Pancreas (tissue), 10 donors: ENCODE data around the gene OR1F1. TPM values are rescaled to one million over a fixed set of nuclear protein-coding genes. Genes with fewer than 3 reads are reported as not detected.
"Not testable (repeated sequence)": the region's sequence is repeated elsewhere in the genome, so short reads cannot be mapped to it uniquely, and the experiment has no call there.

Source experiments
- ATAC-seq, 4 donors: fragments of 200-7000 bp; cut with Tn5 transposase; one replicate each; pipeline versions ENCODE4 v1.8.0 to v1.9.1; 2020; ENCODE audit warnings: mild to moderate bottlenecking in 4 of 4, moderate library complexity in 4 of 4
- DNase-seq, 6 donors: peaks; one replicate each; pipeline ENCODE4 v3.0.0-alpha.2; 2020
- FAIRE-seq: peaks from 2 replicates; lab custom pipeline; 2012; peaks lifted over from hg19 to GRCh38; lab: Jason Lieb, UNC
- H3K27ac ChIP-seq, 4 donors: fragments of 200-600 bp; sonication (generic); 1 replicate in 3 of 4; 2 replicates in 1 of 4; pipeline versions ENCODE4 v1.5.0 to v1.8.0; 2020
- H3K27me3 ChIP-seq, 4 donors: fragments of 200-600 bp; one replicate each; pipeline ENCODE4 v1.8.0; 2021
- H3K36me3 ChIP-seq, 3 donors: fragments of 200-600 bp; sonication (generic) in 1 of 3; one replicate each; pipeline versions ENCODE4 v1.5.0 to v1.8.0; 2020 to 2021
- H3K4me1 ChIP-seq, 3 donors: fragments of 200-600 bp; one replicate each; pipeline ENCODE4 v1.8.0; 2021
- H3K4me3 ChIP-seq, 4 donors: fragments of 200-600 bp; sonication (generic) in 2 of 4; one replicate each; pipeline versions ENCODE4 v1.5.0 to v1.8.0; 2020 to 2021
- H3K9me3 ChIP-seq, 4 donors: fragments of 200-600 bp; one replicate each; pipeline ENCODE4 v1.8.0; 2021
- CTCF ChIP-seq, 4 donors: fragments of 200-600 bp; sonication (generic) in 3 of 4; IDR thresholded peaks; one replicate each; pipeline versions ENCODE4 v1.5.0 to v1.8.0; 2021; ENCODE audit warnings: antibody characterized with exemption in 4 of 4
- WGBS, 2 donors: extraction: QIAGEN DNeasy Blood & Tissue Kit; methylation state at CpG; one replicate each; pipeline ENCODE4 v1.1.7; 2013; 5-methylcytosine and 5-hydroxymethylcytosine counted together
- intact Hi-C, 3 donors: fragments of 100-400 bp; cut with DNase I; formaldehyde crosslinking; loops; one replicate each; pipeline versions ENCODE4 v1.11.1 to v1.14.2; 2022
- polyA plus RNA-seq, 2 donors: library from polyadenylated mRNA; stranded (reverse); fragments of 200-250 nt; gene quantifications; one replicate each; pipeline ENCODE4 v1.2.3, GENCODE V29; 2013
- total RNA-seq, 6 donors: library from RNA; stranded (reverse); fragmentation: NEBNext Ultra II Directional in 4 of 6; extraction: Animal tissue kit (Norgen Biotek cat#: 25700) in 4 of 6; gene quantifications; one replicate each; pipeline versions ENCODE4 v1.2.1 to v1.2.4, GENCODE V29; 2021 to 2023
- donor health status: healthy with polysubstance abuse.
- donor health status: DM: no; HTN: no; CAD: no; lungs with moderate emphysema.
- donor health status: DM: no; HTN: no; CAD: no.
- donor health status: control.
- donor health status: control.
- donor health status: Bipolar disorder and iron deficiency.
- donor health status: DM: yes; HTN: yes; CAD: no.
- donor health status: DM: no; HTN: no; CAD: no.
- donor health status: DM: no; HTN: no; CAD: no.
- donor health status: DM: yes; HTN: yes; CAD: no.

Gene OR1F1
- total RNA-seq (not detected), polyA plus RNA-seq (not detected)

GRCh38 chr16:3187798-3188674 is at the start of gene OR1F1:
Gene OR1F1 (plus strand): TSS chr16:3188204.
- no peak for TF ChIP-seq CTCF (IDR thresholded peaks at IDR 0.05)
- DNase-seq (no peak), ATAC-seq (peak in 1 of 4 donors; percentile 38), FAIRE-seq (no peak)
- no peaks in the 10 kb centered on the region for H3K36me3 ChIP-seq
- H3K4me1 ChIP-seq: peaks cover 0 to 10% (median 0%) of the 10 kb centered on the region in 3 donors
- peaks cover 0 to 79% (median 20%) of the 10 kb centered on the region in 4 donors for H3K27me3 ChIP-seq
- no peak within 1 kb of the TSS for H3K27ac ChIP-seq
- no peaks in the 10 kb centered on the region for H3K9me3 ChIP-seq
- intact Hi-C loops: no loop called here
- WGBS, 2 donors: 3 to 5% methylated on average over 43 to 51 of the region's 51 CpGs
- H3K4me3 ChIP-seq: peak within 1 kb of the TSS in 2 of 4 donors; percentile 4 to 25

- Histone ChIP-seq H3K27me3 (no peaks in the 10 kb centered on the region), H3K4me3 (no peak overlapping the region), H3K36me3 (peaks cover 0 to 10% (median 4%) of the 10 kb centered on the region in 3 donors), H3K27ac (no peak overlapping the region), H3K9me3 (no peaks in the 10 kb centered on the region), H3K4me1 (peaks cover 0 to 17% (median 6%) of the 10 kb centered on the region in 3 donors)
- 86 to 88% methylated on average over 21 of the region's 21 CpGs for WGBS, 2 donors
- no peak for TF ChIP-seq CTCF (IDR thresholded peaks at IDR 0.05)
- no peak for FAIRE-seq
- intact Hi-C loops: no loop called here
- ATAC-seq: no peak
- DNase-seq: peak in 1 of 6 donors; percentile 56
These were observed 49.7 kb upstream of the OR1F1 start for GRCh38 chr16:3138342-3138741.

GRCh38 chr16:3138823-3139426 is 49.1 kb upstream of the OR1F1 start:
- H3K36me3 ChIP-seq: peaks cover 0 to 10% (median 4%) of the 10 kb centered on the region in 3 donors
- intact Hi-C loops: no loop called here

GRCh38 chr16:3139561-3139960 is 48.4 kb upstream of the OR1F1 start:
- FAIRE-seq, H3K4me3 ChIP-seq, DNase-seq, H3K36me3 ChIP-seq, H3K4me1 ChIP-seq, H3K27me3 ChIP-seq, intact Hi-C loops, ATAC-seq, H3K9me3 ChIP-seq, H3K27ac ChIP-seq: not testable (repeated sequence)
- 87% methylated on average over 9 of the region's 9 CpGs for WGBS, 2 donors

More at GRCh38 chr16:3138823-3139426, 49.1 kb upstream of the OR1F1 start:
- peak in 1 of 6 donors; percentile 33 for DNase-seq
- 85 to 90% methylated on average over 14 of the region's 14 CpGs for WGBS, 2 donors
- H3K9me3 ChIP-seq: no peaks in the 10 kb centered on the region
- peaks cover 0 to 11% (median 6%) of the 10 kb centered on the region in 3 donors for H3K4me1 ChIP-seq
- H3K27me3 ChIP-seq: no peaks in the 10 kb centered on the region
- no peak for ATAC-seq
- H3K27ac ChIP-seq: no peak overlapping the region
- no peak for FAIRE-seq
- H3K4me3 ChIP-seq: no peak overlapping the region
- no peak for TF ChIP-seq CTCF (IDR thresholded peaks at IDR 0.05)

- no peak for FAIRE-seq
- TF ChIP-seq CTCF (IDR thresholded peaks at IDR 0.05): no peak
- Histone ChIP-seq H3K27me3 (no peaks in the 10 kb centered on the region), H3K9me3 (no peaks in the 10 kb centered on the region), H3K36me3 (peaks cover 0 to 10% (median 4%) of the 10 kb centered on the region in 3 donors), H3K4me3 (no peak overlapping the region), H3K4me1 (peaks cover 0 to 7% (median 6%) of the 10 kb centered on the region in 3 donors), H3K27ac (no peak overlapping the region)
- WGBS, 2 donors: 95% methylated on average over 69 of the region's 69 CpGs
- no peak for ATAC-seq
- intact Hi-C loops: no loop called here
- peak in 1 of 6 donors; percentile 65 for DNase-seq
These were observed 47.2 kb upstream of the OR1F1 start for GRCh38 chr16:3140603-3141427.
